GM18498 (cell line): ENCODE results near the gene IDH2.
"Not testable (repeated sequence)": the region's sequence is repeated elsewhere in the genome, so short reads cannot be mapped to it uniquely, and the experiment has no call there.

ENCODE experiments used
- ATAC-seq: cut with Tn5 transposase; IDR thresholded peaks from one replicate; pipeline ENCODE4 v1.9.1; 2021; ENCODE audit warnings: mild to moderate bottlenecking, moderate library complexity; ENCODE audit not compliant: unreplicated experiment

IDH2 gene

GRCh38 chr15:90115783-90116182 is 13.5 kb upstream of the IDH2 start:
- ATAC-seq: no peak

GRCh38 chr15:90114451-90114901 is 12.2 kb upstream of the IDH2 start:
- no peak for ATAC-seq

GRCh38 chr15:90113166-90113565 is 10.9 kb upstream of the IDH2 start:
- no peak for ATAC-seq

GRCh38 chr15:90109163-90109751 is 7.0 kb upstream of the IDH2 start:
- not testable (repeated sequence) for ATAC-seq

GRCh38 chr15:90108038-90108437 is 5.8 kb upstream of the IDH2 start:
- not testable (repeated sequence) for ATAC-seq

- no peak for ATAC-seq
Observed at GRCh38 chr15:90106522-90107117, 4.4 kb upstream of the IDH2 start.

- no peak for ATAC-seq
Observed at GRCh38 chr15:90105521-90105920, 3.3 kb upstream of the IDH2 start.

GRCh38 chr15:90104551-90104950 is 2.3 kb upstream of the IDH2 start:
- ATAC-seq: no peak

- ATAC-seq: no peak
Observed at GRCh38 chr15:90103701-90104329, 1.5 kb upstream of the IDH2 start.

GRCh38 chr15:90101130-90101968 is 919 bp downstream of the IDH2 start:
- ATAC-seq: peak; percentile 1

GRCh38 chr15:90099868-90100831 is 2.1 kb downstream of the IDH2 start:
- no peak for ATAC-seq

- ATAC-seq: no peak
Observed at GRCh38 chr15:90099072-90099867, 3.0 kb downstream of the IDH2 start.

GRCh38 chr15:90097475-90097874 is 4.8 kb downstream of the IDH2 start:
- peak; percentile 56 for ATAC-seq

- ATAC-seq: no peak
Observed at GRCh38 chr15:90095521-90095959, 6.7 kb downstream of the IDH2 start.

- ATAC-seq: no peak
Observed at GRCh38 chr15:90091156-90091931, 10.9 kb downstream of the IDH2 start.

GRCh38 chr15:90090226-90090848 is 11.9 kb downstream of the IDH2 start:
- no peak for ATAC-seq

- no peak for ATAC-seq
Observed at GRCh38 chr15:90087454-90088154, 14.7 kb downstream of the IDH2 start.

GRCh38 chr15:90086868-90087268 is 15.4 kb downstream of the IDH2 start:
- ATAC-seq: no peak
